SJCRH30 (cell line): Measurements from ENCODE around the gene KLF18. TPM values are rescaled to one million over a fixed set of nuclear protein-coding genes. Genes with fewer than 3 reads are reported as not detected.
"Not testable (repeated sequence)": the region's sequence is repeated elsewhere in the genome, so short reads cannot be mapped to it uniquely, and the experiment has no call there.

ENCODE experiments used
- DNase-seq, 2 experiments: peaks; one replicate each; pipeline ENCODE4 v3.0.0-alpha.2; 2015 to 2020
- H3K27ac ChIP-seq: fragments of 250-450 bp; sonication (Bioruptor Pico); 2 replicates; pipeline ENCODE4 v1.5.1; 2020; ENCODE audit warnings: mild to moderate bottlenecking, moderate library complexity
- H3K27me3 ChIP-seq: fragments of 250-450 bp; sonication (Bioruptor Pico); 2 replicates; pipeline ENCODE4 v1.5.1; 2020; ENCODE audit warnings: mild to moderate bottlenecking, moderate library complexity
- H3K36me3 ChIP-seq: fragments of 250-450 bp; sonication (Bioruptor Pico); 2 replicates; pipeline ENCODE4 v1.5.1; 2020; ENCODE audit warnings: mild to moderate bottlenecking, moderate library complexity
- H3K4me1 ChIP-seq: fragments of 250-450 bp; sonication (Bioruptor Pico); 2 replicates; pipeline ENCODE4 v1.5.1; 2020; ENCODE audit warnings: mild to moderate bottlenecking, moderate library complexity
- H3K4me3 ChIP-seq: fragments of 250-450 bp; sonication (Bioruptor Pico); 2 replicates; pipeline ENCODE4 v1.5.1; 2020; ENCODE audit warnings: mild to moderate bottlenecking, moderate library complexity
- H3K9me3 ChIP-seq: fragments of 250-450 bp; sonication (Bioruptor Pico); replicated peaks from 2 replicates; pipeline ENCODE4 v1.5.1; 2020; ENCODE audit warnings: mild to moderate bottlenecking, moderate library complexity
- total RNA-seq: library from RNA; depleted of rRNA; stranded (reverse); fragments of >200 nt; shearing (Covaris generic); gene quantifications from 2 replicates; pipeline ENCODE4 v1.2.3, GENCODE V29; 2014

KLF18 gene
- total RNA-seq, 1 experiment from 2014 or later = not detected

DNA sequence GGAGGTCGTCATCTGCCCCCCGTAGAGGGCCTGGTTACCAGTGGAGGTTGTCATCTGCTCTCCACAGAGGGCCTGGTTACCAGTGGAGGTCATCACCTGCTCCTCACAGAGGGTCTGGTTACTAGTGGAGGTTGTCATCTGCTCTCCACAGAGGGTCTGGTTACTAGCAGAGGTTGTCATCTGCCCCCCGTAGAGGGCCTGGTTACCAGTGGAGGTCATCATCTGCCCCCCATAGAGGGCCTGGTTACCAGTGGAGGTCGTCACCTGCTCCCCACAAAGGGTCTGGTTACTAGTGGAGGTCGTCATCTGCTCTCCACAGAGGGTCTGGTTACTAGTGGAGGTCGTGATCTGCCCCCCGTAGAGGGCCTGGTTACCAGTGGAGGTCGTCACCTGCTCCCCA, 1.9 kb downstream of the KLF18 start:
- not testable (repeated sequence) for H3K4me1 ChIP-seq, H3K27ac ChIP-seq, H3K36me3 ChIP-seq, H3K4me3 ChIP-seq, DNase-seq, H3K9me3 ChIP-seq, H3K27me3 ChIP-seq

GRCh38 chr1:44138239-44138638, 3.2 kb downstream of the KLF18 start:
- Histone ChIP-seq H3K27ac (no peak overlapping the region), H3K9me3 (no peaks in the 10 kb centered on the region; the same call in none of the 2 replicates), H3K4me3 (no peak overlapping the region), H3K4me1 (no peaks in the 10 kb centered on the region), H3K27me3 (0 out of 2 replicates have a peak, but pooled peaks cover 5% of the 10 kb centered on the region), H3K36me3 (no peaks in the 10 kb centered on the region)
- DNase-seq = no peak

GRCh38 chr1:44135886-44136285, 5.5 kb downstream of the KLF18 start:
- H3K4me3 ChIP-seq = no peak overlapping the region
- no peaks in the 10 kb centered on the region for H3K4me1 ChIP-seq
- no peak overlapping the region for H3K27ac ChIP-seq
- DNase-seq = no peak
- H3K36me3 ChIP-seq = no peaks in the 10 kb centered on the region
- 0 out of 2 replicates have a peak, but pooled peaks cover 5% of the 10 kb centered on the region for H3K27me3 ChIP-seq
- no peaks in the 10 kb centered on the region for H3K9me3 ChIP-seq

GRCh38 chr1:44134071-44134920, 7.1 kb downstream of the KLF18 start:
- H3K36me3 ChIP-seq = no peaks in the 10 kb centered on the region

GRCh38 chr1:44131411-44131810, 10.0 kb downstream of the KLF18 start:
- Histone ChIP-seq H3K36me3 (no peaks in the 10 kb centered on the region), H3K4me3 (no peak overlapping the region), H3K9me3 (no peaks in the 10 kb centered on the region), H3K27ac (no peak overlapping the region), H3K27me3 (0 out of 2 replicates have a peak, but pooled peaks cover 2% of the 10 kb centered on the region), H3K4me1 (no peaks in the 10 kb centered on the region)
- no peak for DNase-seq

More at GRCh38 chr1:44134071-44134920, 7.1 kb downstream of the KLF18 start:
- no peak overlapping the region for H3K4me3 ChIP-seq
- H3K4me1 ChIP-seq = no peaks in the 10 kb centered on the region
- H3K27ac ChIP-seq = no peak overlapping the region
- H3K9me3 ChIP-seq = no peaks in the 10 kb centered on the region
- DNase-seq = no peak
- H3K27me3 ChIP-seq = 0 out of 2 replicates have a peak, but pooled peaks cover 5% of the 10 kb centered on the region

- Histone ChIP-seq H3K9me3 (no peaks in the 10 kb centered on the region), H3K4me3 (no peak overlapping the region), H3K4me1 (no peaks in the 10 kb centered on the region), H3K27ac (no peak overlapping the region), H3K36me3 (no peaks in the 10 kb centered on the region), H3K27me3 (no peaks in the 10 kb centered on the region)
- DNase-seq = no peak
Observed at GRCh38 chr1:44129616-44130500, 11.6 kb downstream of the KLF18 start.

GRCh38 chr1:44120398-44120949, 21.0 kb downstream of the KLF18 start:
- DNase-seq = peak in 1 of 2 experiments; percentile 24
- Histone ChIP-seq H3K9me3 (0 out of 2 replicates have a peak, but pooled peaks cover 2% of the 10 kb centered on the region), H3K36me3 (no peaks in the 10 kb centered on the region), H3K27me3 (peaks cover 3% of the 10 kb centered on the region; the same call in 1 of the 2 replicates), H3K4me3 (no peak overlapping the region), H3K4me1 (no peaks in the 10 kb centered on the region), H3K27ac (no peak overlapping the region)

- H3K4me3 ChIP-seq = no peak overlapping the region
- DNase-seq = no peak
- no peak overlapping the region for H3K27ac ChIP-seq
- H3K27me3 ChIP-seq = peaks cover 3% of the 10 kb centered on the region; the same call in 1 of the 2 replicates
- H3K36me3 ChIP-seq = no peaks in the 10 kb centered on the region
- no peaks in the 10 kb centered on the region for H3K4me1 ChIP-seq
- H3K9me3 ChIP-seq = 0 out of 2 replicates have a peak, but pooled peaks cover 2% of the 10 kb centered on the region
Observed at GRCh38 chr1:44119525-44119924, 21.9 kb downstream of the KLF18 start.

DNA sequence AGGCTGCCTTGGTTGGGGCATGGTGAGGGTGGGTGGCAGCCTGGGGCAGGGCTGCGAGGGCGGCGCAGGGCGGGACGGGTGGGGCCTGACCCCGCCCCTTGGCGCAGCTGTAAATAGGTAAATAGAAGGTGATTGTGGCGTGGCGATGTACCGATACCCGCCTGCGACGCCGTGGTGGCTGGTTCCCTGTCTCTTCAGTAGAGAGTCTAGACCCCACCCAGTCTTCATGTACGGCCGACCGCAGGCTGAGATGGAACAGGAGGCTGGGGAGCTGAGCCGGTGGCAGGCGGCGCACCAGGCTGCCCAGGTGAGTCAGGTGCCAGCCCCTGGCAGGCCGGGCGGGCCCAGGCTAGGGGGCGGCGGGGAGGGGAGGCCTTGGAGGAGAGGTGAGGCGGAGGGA, 22.7 kb downstream of the KLF18 start, which contains the start of gene KLF17:
TSS of gene KLF17 (plus strand) at position 140 of the 400 bp plus-strand sequence. CDS start at position 227, 87 bp downstream.
- no peak for DNase-seq
- H3K4me3 ChIP-seq = no peak within 1 kb of the TSS
- peaks cover 3% of the 10 kb centered on the region; the same call in 1 of the 2 replicates for H3K27me3 ChIP-seq

DNA sequence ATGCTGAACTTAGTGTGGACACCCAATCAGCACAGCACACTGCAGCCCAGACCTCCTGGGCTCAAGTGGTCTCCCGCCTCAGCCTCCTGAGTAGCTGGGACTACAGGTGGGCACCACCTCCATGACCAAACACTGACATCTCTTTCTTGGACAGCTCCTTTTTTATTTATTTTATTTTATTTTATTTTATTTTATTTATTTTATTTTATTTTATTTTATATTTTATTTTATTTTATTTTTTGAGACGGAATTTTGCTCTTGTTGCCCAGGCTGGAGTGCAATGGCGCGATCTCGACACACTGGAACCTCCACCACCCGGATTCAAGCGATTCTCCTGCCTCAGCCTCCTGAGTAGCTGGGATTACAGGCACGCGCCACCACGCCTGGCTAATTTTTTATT, 24.2 kb downstream of the KLF18 start:
- DNase-seq, H3K27ac ChIP-seq, H3K4me1 ChIP-seq, H3K4me3 ChIP-seq, H3K27me3 ChIP-seq, H3K9me3 ChIP-seq, H3K36me3 ChIP-seq: not testable (repeated sequence)

More for the DNA sequence above, 22.7 kb downstream of the KLF18 start, which contains the start of gene KLF17:
- no peaks in the 10 kb centered on the region for H3K36me3 ChIP-seq
- no peak within 1 kb of the TSS for H3K27ac ChIP-seq
- H3K4me1 ChIP-seq = no peaks in the 10 kb centered on the region
- 0 out of 2 replicates have a peak, but pooled peaks cover 2% of the 10 kb centered on the region for H3K9me3 ChIP-seq

DNA sequence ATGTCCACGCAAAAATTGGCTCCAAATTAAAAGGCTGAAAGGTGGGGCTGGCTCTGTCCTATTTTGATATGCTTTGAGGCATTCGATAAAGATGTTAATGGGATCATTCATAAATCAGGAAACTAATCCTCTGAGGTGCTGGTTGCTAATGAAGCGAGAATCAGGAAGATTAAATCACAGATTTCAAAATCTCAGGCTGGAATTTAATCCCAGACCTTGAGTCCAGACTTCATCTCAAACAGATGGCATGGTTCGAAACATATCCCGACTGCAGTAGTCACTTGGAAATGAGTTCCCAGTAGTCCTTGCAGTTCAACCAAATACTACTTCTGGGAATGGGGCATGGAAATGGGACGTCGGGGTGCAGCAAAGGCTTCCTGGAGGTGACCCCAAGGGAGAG, 27.3 kb downstream of the KLF18 start:
- no peak overlapping the region for H3K4me3 ChIP-seq

GRCh38 chr1:44113095-44113609, 28.3 kb downstream of the KLF18 start:
- H3K4me1 ChIP-seq = peaks cover 5% of the 10 kb centered on the region; the same call in 1 of the 2 replicates
- DNase-seq = no peak
- no peaks in the 10 kb centered on the region for H3K36me3 ChIP-seq

More for the DNA sequence above, 27.3 kb downstream of the KLF18 start:
- Histone ChIP-seq H3K4me1 (peaks cover 5% of the 10 kb centered on the region; the same call in 1 of the 2 replicates), H3K36me3 (no peaks in the 10 kb centered on the region), H3K9me3 (peaks cover 2% of the 10 kb centered on the region; the same call in 1 of the 2 replicates), H3K27me3 (no peaks in the 10 kb centered on the region), H3K27ac (no peak overlapping the region)
- DNase-seq = no peak

GRCh38 chr1:44112486-44112885, 28.9 kb downstream of the KLF18 start:
- DNase-seq = peak in 1 of 2 experiments; percentile 18
- Histone ChIP-seq H3K9me3 (peaks cover 2% of the 10 kb centered on the region; the same call in 1 of the 2 replicates), H3K27ac (no peak overlapping the region), H3K27me3 (peaks cover 3% of the 10 kb centered on the region; the same call in 1 of the 2 replicates), H3K4me1 (peaks cover 5% of the 10 kb centered on the region; the same call in 1 of the 2 replicates), H3K4me3 (no peak overlapping the region), H3K36me3 (no peaks in the 10 kb centered on the region)

More at GRCh38 chr1:44113095-44113609, 28.3 kb downstream of the KLF18 start:
- Histone ChIP-seq H3K9me3 (peaks cover 2% of the 10 kb centered on the region; the same call in 1 of the 2 replicates), H3K27ac (no peak overlapping the region), H3K27me3 (peaks cover 3% of the 10 kb centered on the region; the same call in 1 of the 2 replicates), H3K4me3 (no peak overlapping the region)

DNA sequence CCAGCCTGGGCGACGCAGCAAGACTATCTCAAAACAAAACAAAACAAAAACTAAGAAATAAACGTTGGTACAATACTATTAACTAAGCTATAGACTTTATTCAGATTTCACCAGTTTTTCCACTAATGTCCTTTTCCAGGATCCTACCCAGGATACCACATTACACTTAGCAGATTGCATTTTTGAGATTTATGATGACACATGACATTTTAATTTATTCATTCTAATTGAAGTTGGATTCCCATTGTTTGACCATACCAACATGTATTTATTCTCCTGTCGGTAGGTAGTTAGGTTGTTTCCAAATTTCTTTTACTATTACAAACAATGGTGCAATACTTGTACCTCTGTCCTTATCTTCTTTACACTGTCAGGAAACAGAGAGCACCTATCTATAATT, 29.6 kb downstream of the KLF18 start:
- DNase-seq = no peak
- Histone ChIP-seq H3K4me1 (peaks cover 5% of the 10 kb centered on the region; the same call in 1 of the 2 replicates), H3K36me3 (no peaks in the 10 kb centered on the region), H3K27ac (no peak overlapping the region), H3K4me3 (no peak overlapping the region), H3K9me3 (peaks cover 2% of the 10 kb centered on the region; the same call in 1 of the 2 replicates), H3K27me3 (peaks cover 7% of the 10 kb centered on the region; the same call in 1 of the 2 replicates)
